ENCODE measurements around the gene WWOX.

WWOX gene

GRCh38 chr16:78198288-78198687, 98.8 kb downstream of the WWOX start:
- DNase-seq: no peak

- no peak for DNase-seq
Measured at GRCh38 chr16:78199325-78200022, 100.0 kb downstream of the WWOX start.

- no peak for DNase-seq
Measured at GRCh38 chr16:78200023-78200389, 100.6 kb downstream of the WWOX start.

GRCh38 chr16:78200623-78201096, 101.2 kb downstream of the WWOX start:
- DNase-seq: no peak

GRCh38 chr16:78205506-78205905, 106.1 kb downstream of the WWOX start:
- DNase-seq: no peak

GRCh38 chr16:78206623-78207223, 107.3 kb downstream of the WWOX start:
- no peak for DNase-seq

GRCh38 chr16:78209951-78210661, 110.7 kb downstream of the WWOX start:
- no peak for DNase-seq

GRCh38 chr16:78211020-78211599, 111.7 kb downstream of the WWOX start:
- no peak for DNase-seq

- DNase-seq: no peak
Measured at GRCh38 chr16:78211946-78212345, 112.5 kb downstream of the WWOX start.

GRCh38 chr16:78212674-78213073, 113.2 kb downstream of the WWOX start:
- no peak for DNase-seq

GRCh38 chr16:78213751-78214150, 114.3 kb downstream of the WWOX start:
- no peak for DNase-seq

GRCh38 chr16:78215222-78215621, 115.8 kb downstream of the WWOX start:
- DNase-seq: no peak

- no peak for DNase-seq
Measured at GRCh38 chr16:78216166-78216745, 116.8 kb downstream of the WWOX start.

- DNase-seq: no peak
Measured at GRCh38 chr16:78217276-78217675, 117.8 kb downstream of the WWOX start.

GRCh38 chr16:78218279-78218678, 118.8 kb downstream of the WWOX start:
- no peak for DNase-seq

GRCh38 chr16:78218856-78219651, 119.6 kb downstream of the WWOX start:
- DNase-seq: no peak

GRCh38 chr16:78220571-78220970, 121.1 kb downstream of the WWOX start:
- no peak for DNase-seq

GRCh38 chr16:78221892-78222291, 122.4 kb downstream of the WWOX start:
- no peak for DNase-seq

- no peak for DNase-seq
Measured at GRCh38 chr16:78224342-78224741, 124.9 kb downstream of the WWOX start.

GRCh38 chr16:78225919-78226318, 126.5 kb downstream of the WWOX start:
- DNase-seq: no peak

GRCh38 chr16:78227855-78228254, 128.4 kb downstream of the WWOX start:
- DNase-seq: no peak

- no peak for DNase-seq
Measured at GRCh38 chr16:78228704-78229103, 129.2 kb downstream of the WWOX start.

GRCh38 chr16:78230832-78231231, 131.4 kb downstream of the WWOX start:
- DNase-seq: no peak

Data from stimulated activated naive CD4-positive, alpha-beta T cell (primary cell).